ENCODE measurements around the gene TP73.

The TP73 gene

DNA sequence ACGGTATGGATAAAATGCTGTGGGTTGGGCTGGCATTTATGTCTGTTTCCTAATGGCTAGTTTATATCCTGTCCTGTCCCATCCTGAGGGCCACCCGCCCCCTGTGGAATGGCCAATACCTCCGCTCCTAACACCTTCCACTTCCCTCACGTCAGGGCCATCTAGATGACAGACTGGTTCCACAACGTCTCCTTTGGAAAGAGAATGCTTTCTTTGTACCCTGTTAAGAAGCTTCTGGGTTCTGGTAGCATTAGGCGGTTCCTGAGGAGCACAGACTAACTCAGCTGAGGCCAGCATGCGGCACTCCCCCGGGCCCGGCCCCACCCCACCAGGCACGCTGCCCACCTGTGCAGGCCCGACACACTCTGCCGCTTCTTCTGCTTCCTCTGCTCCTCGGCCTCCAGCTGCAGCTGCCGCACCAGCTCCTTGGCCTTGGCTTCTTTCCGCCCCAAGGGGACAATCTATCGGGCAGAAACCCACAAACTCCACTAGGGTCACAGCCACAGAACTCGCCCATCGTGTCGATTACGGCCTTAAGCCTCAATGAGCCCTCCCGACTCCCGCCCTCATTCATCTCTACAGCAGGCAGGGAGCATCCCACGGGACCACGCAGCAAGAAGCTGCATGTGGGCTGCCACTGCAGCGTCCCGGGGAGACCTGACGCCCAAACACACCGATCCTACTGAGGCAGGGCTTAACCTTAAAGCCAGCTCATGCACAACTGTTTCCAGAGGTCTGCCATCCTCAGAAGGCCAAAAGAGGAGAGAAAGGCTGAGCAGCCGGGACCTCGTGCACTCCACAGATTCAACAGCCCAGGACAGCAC lies 131.5 kb downstream of the TP73 start:
- DNase-seq (ENCODE audit: low read depth), result no peak

DNA sequence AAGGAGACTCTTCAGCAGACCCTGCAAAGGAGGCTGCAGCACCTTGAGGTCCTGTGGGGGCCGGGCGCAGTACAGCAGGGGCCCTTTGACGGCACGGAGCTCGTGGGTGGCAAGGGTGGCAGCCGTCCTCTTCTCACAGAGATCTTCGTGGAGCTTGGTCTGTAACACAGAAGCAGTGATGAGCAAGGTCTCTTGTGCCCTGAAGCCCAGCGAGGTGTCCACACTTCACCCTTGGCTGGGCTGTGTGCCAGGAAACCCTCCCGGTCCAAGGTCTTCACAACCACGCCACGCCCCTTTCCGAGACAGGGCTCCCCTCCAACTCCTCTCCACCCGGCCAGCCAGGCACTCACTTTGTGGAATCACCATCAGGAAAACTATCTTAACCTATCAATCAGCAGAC lies 132.7 kb downstream of the TP73 start:
- DNase-seq (ENCODE audit: low read depth), result no peak

DNA sequence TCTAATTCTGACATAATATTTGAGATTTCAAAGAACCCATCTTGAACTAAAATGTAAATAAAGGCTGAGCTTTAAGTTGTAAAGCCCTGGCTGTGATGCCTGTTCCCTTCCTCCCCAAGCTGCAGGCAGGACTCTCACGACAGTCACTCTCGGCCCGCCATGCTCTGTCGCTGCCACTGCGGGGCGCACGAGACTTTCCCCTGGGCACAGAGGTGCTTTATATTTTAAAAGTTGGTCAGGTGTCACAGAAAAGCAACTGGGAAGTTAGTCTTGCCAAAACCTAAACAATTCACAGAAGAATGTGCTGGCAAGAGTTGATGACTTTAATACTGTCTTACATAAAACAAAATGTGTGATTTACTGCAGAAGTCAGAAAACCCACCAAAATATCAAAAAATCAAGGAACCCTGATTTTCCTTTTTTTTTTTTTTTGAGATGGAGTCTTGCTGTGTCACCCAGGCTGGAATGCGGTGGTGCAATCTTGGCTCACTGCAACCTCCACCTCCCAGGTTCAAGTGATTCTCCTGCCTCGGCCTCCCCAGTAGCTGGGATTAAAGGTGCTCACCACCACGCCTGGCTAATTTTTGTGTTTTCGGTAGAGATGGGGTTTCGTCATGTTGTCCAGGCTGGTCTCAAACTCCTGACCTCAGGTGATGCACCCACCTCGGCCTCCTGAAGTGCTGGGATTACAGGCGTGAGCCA lies 133.3 kb downstream of the TP73 start:
- no peak for DNase-seq (ENCODE audit: low read depth)
